H1 (cell line): Measurements from ENCODE around the gene TK2. TPM values are rescaled to one million over a fixed set of nuclear protein-coding genes. Genes with fewer than 3 reads are reported as not detected.

Experiments
- CTCF ChIA-PET: fragments of 300-600 bp; sonication (Branson Sonifier 250); formaldehyde crosslinking; loops from one replicate; lab custom pipeline; 2021; ENCODE audit not compliant: partially characterized antibody; lab: Charles Lee
- POLR2A ChIA-PET: fragments of 300-600 bp; sonication (Branson Sonifier 250); formaldehyde crosslinking; loops from one replicate; lab custom pipeline; 2021; ENCODE audit warnings: inconsistent platforms; ENCODE audit not compliant: partially characterized antibody; lab: Charles Lee
- DNase-seq, 2 experiments: peaks; one replicate each; pipeline versions ENCODE4 v3.0.0 to v3.0.0-alpha.2; 2010 to 2022; ENCODE audit warnings: low spot score in 2 of 2, low read depth in 1 of 2, mixed read lengths in 1 of 2
- FAIRE-seq: peaks from 2 replicates; lab custom pipeline; 2011; peaks lifted over from hg19 to GRCh38; lab: Jason Lieb, UNC
- H2AFZ ChIP-seq: 2 replicates; pipeline ENCODE4 v1.8.1; 2012; ENCODE audit warnings: low read length, inconsistent platforms
- H2AK5ac ChIP-seq: 2 replicates; pipeline ENCODE4 v1.6.1; 2013; ENCODE audit warnings: low read depth, low read length
- H2BK120ac ChIP-seq: replicated peaks from 2 replicates; pipeline ENCODE3; 2013; ENCODE audit warnings: low read depth, low read length, inconsistent platforms
- H2BK12ac ChIP-seq: 2 replicates; pipeline ENCODE4 v1.6.1; 2013; ENCODE audit warnings: low read depth, low read length
- H2BK15ac ChIP-seq: 2 replicates; pipeline ENCODE4 v1.6.1; 2013; ENCODE audit warnings: low read length
- H2BK20ac ChIP-seq: 2 replicates; pipeline ENCODE4 v1.6.1; 2013; ENCODE audit warnings: low read length
- H2BK5ac ChIP-seq: 2 replicates; pipeline ENCODE4 v1.6.1; 2013; ENCODE audit warnings: low read depth, low read length
- H3K14ac ChIP-seq: 2 replicates; pipeline ENCODE4 v1.6.1; 2013; ENCODE audit warnings: inconsistent platforms; ENCODE audit not compliant: insufficient read length
- H3K18ac ChIP-seq: 2 replicates; pipeline ENCODE4 v1.6.1; 2013; ENCODE audit warnings: low read length; ENCODE audit errors: extremely low read depth
- H3K23ac ChIP-seq: 2 replicates; pipeline ENCODE4 v1.6.1; 2013; ENCODE audit warnings: inconsistent platforms; ENCODE audit not compliant: insufficient read length
- H3K23me2 ChIP-seq: 2 replicates; pipeline ENCODE4 v1.6.1; 2013; ENCODE audit warnings: low read depth, low read length
- H3K27ac ChIP-seq: 2 replicates; pipeline ENCODE4 v1.6.1; 2011; ENCODE audit warnings: low read depth, low read length, inconsistent platforms
- H3K27me3 ChIP-seq, 4 experiments: replicated peaks in 1 of 4; 1 replicate in 1 of 4; 2 replicates in 3 of 4; pipeline versions ENCODE4 v1.6.1 to v1.8.1; 2011 to 2013; ENCODE audit warnings: low read length in 3 of 4, mild to moderate bottlenecking in 3 of 4, inconsistent platforms in 2 of 4, mixed read lengths in 2 of 4, moderate library complexity in 1 of 4; ENCODE audit not compliant: control insufficient read depth in 3 of 4, insufficient read depth in 3 of 4; ENCODE audit errors: extremely low read depth in 1 of 4
- H3K36me3 ChIP-seq, 4 experiments: 2 replicates each; pipeline versions ENCODE4 v1.6.1 to v1.8.1; 2011 to 2013; ENCODE audit warnings: mild to moderate bottlenecking in 4 of 4, low read length in 3 of 4, moderate library complexity in 2 of 4, control low read depth in 1 of 4, inconsistent platforms in 1 of 4; ENCODE audit not compliant: insufficient read depth in 4 of 4, control insufficient read depth in 2 of 4
- H3K4ac ChIP-seq: replicated peaks from 2 replicates; pipeline ENCODE3; 2013; ENCODE audit warnings: low read length, low read depth, mixed read lengths, inconsistent platforms; ENCODE audit not compliant: insufficient read length
- H3K4me1 ChIP-seq, 4 experiments: replicated peaks in 1 of 4; 1 replicate in 1 of 4; 2 replicates in 3 of 4; pipeline versions ENCODE4 v1.6.1 to v1.8.1; 2011 to 2013; ENCODE audit warnings: low read length in 3 of 4, inconsistent platforms in 2 of 4, mixed read lengths in 1 of 4; ENCODE audit not compliant: insufficient read depth in 4 of 4, control insufficient read depth in 3 of 4
- H3K4me2 ChIP-seq, 2 experiments: 2 replicates each; pipeline versions ENCODE4 v1.6.1 to v1.8.1; 2011 to 2013; ENCODE audit warnings: low read depth in 2 of 2, low read length in 2 of 2, control low read depth in 1 of 2, inconsistent platforms in 1 of 2, mild to moderate bottlenecking in 1 of 2; ENCODE audit not compliant: insufficient read depth in 1 of 2
- H3K4me3 ChIP-seq, 4 experiments: fragments of 200-600, 300-600 bp in 1 of 4; sonication (generic), shearing (Covaris generic), sonication (Bioruptor Twin) in 1 of 4; 2 replicates each; pipeline versions ENCODE4 v1.5.1 to v1.8.1; 2011 to 2016; ENCODE audit warnings: low read length in 4 of 4, low read depth in 3 of 4, control low read depth in 2 of 4, inconsistent platforms in 2 of 4, mild to moderate bottlenecking in 2 of 4, mixed read lengths in 1 of 4, moderate library complexity in 1 of 4; ENCODE audit not compliant: insufficient read depth in 2 of 4; ENCODE audit errors: extremely low read depth in 1 of 4
- H3K56ac ChIP-seq: replicated peaks from 2 replicates; pipeline ENCODE3; 2013; ENCODE audit warnings: low read depth, mild to moderate bottlenecking, mixed read lengths, low read length, inconsistent platforms; ENCODE audit not compliant: insufficient read length
- H3K79me1 ChIP-seq: 2 replicates; pipeline ENCODE4 v1.6.1; 2013; ENCODE audit warnings: low read depth, low read length, control low read depth
- H3K79me2 ChIP-seq, 2 experiments: 2 replicates each; pipeline versions ENCODE4 v1.6.1 to v1.8.1; 2012 to 2013; ENCODE audit warnings: low read length in 2 of 2, mild to moderate bottlenecking in 2 of 2, inconsistent platforms in 1 of 2; ENCODE audit not compliant: insufficient read depth in 2 of 2, control insufficient read depth in 1 of 2
- H3K9ac ChIP-seq, 4 experiments: replicated peaks in 1 of 4; 1 replicate in 1 of 4; 2 replicates in 3 of 4; pipeline versions ENCODE4 v1.6.1 to v1.8.1; 2011 to 2013; ENCODE audit warnings: low read depth in 3 of 4, low read length in 3 of 4, control low read depth in 2 of 4, mild to moderate bottlenecking in 2 of 4, moderate library complexity in 2 of 4, inconsistent platforms in 1 of 4; ENCODE audit errors: extremely low read depth in 1 of 4
- H3K9me3 ChIP-seq, 2 experiments: 2 replicates each; pipeline versions ENCODE4 v1.6.1 to v1.8.1; 2012 to 2013; ENCODE audit warnings: mild to moderate bottlenecking in 2 of 2, moderate library complexity in 2 of 2, control low read depth in 1 of 2, inconsistent platforms in 1 of 2, low read depth in 1 of 2, low read length in 1 of 2, mixed read lengths in 1 of 2; ENCODE audit not compliant: insufficient read depth in 2 of 2
- H4K20me1 ChIP-seq, 2 experiments: replicated peaks in 1 of 2; 2 replicates each; pipeline versions ENCODE3 to v1.8.1; 2011 to 2013; ENCODE audit warnings: inconsistent platforms in 2 of 2, low read length in 2 of 2, mild to moderate bottlenecking in 1 of 2; ENCODE audit not compliant: insufficient read depth in 2 of 2, control insufficient read depth in 1 of 2
- H4K5ac ChIP-seq: 2 replicates; pipeline ENCODE4 v1.6.1; 2013; ENCODE audit warnings: low read length, low read depth, mixed read lengths, inconsistent platforms; ENCODE audit not compliant: insufficient read length
- H4K8ac ChIP-seq: 2 replicates; pipeline ENCODE4 v1.8.0; 2013; ENCODE audit warnings: mild to moderate bottlenecking, moderate library complexity, low read length, inconsistent platforms; ENCODE audit not compliant: insufficient read depth; ENCODE audit errors: extremely low read depth
- H4K91ac ChIP-seq: replicated peaks from 2 replicates; pipeline ENCODE3; 2013; ENCODE audit warnings: low read length, mixed read lengths, inconsistent platforms; ENCODE audit not compliant: insufficient read length
- CBX8 ChIP-seq: fragments of 300-800, 300-1000 bp; sonication (generic); IDR thresholded peaks from 2 replicates; pipeline ENCODE4 v1.7.1; 2016; ENCODE audit warnings: low read depth, low read length, borderline replicate concordance
- JUND ChIP-seq: IDR thresholded peaks from 2 replicates; pipeline ENCODE4 v1.6.1; 2011; ENCODE audit warnings: mild to moderate bottlenecking, improper control_type of control experiment, low read length
- KDM5A ChIP-seq: fragments of 200-600 bp; IDR thresholded peaks from 2 replicates; pipeline ENCODE4 v1.7.1; 2012; ENCODE audit warnings: mild to moderate bottlenecking, low read length, inconsistent platforms, mixed read lengths
- ZNF274 ChIP-seq: IDR thresholded peaks from 2 replicates; pipeline ENCODE4 v1.7.0; 2012; ENCODE audit warnings: low read length, borderline replicate concordance; ENCODE audit errors: extremely low read depth
- WGBS, 2 experiments: shearing (Covaris generic) in 1 of 2; methylation state at CpG; one replicate each; pipeline versions ENCODE4 v1.1.6 to v1.1.7; 2013 to 2015; ENCODE audit warnings: low lambda C conversion rate in 2 of 2, mixed read lengths in 2 of 2, inconsistent platforms in 1 of 2, low coverage in 1 of 2, missing lambda C conversion rate in 1 of 2; ENCODE audit not compliant: insufficient replicate concordance in 2 of 2, insufficient coverage in 1 of 2, insufficient read length in 1 of 2; ENCODE audit errors: extremely low coverage in 1 of 2, missing lambda C conversion rate in 1 of 2; 5-methylcytosine and 5-hydroxymethylcytosine counted together
- polyA plus RNA-seq, 7 experiments: library from polyadenylated mRNA; depleted of rRNA in 3 of 7; stranded (reverse) in 5 of 7; unstranded in 2 of 7; fragments of >200 nt in 5 of 7; fragments of 200-250 nt in 2 of 7; gene quantifications; 1 replicate in 5 of 7; 2 replicates in 1 of 7; 4 replicates in 1 of 7; pipeline versions ENCODE4 v1.2.1 to v1.2.3, GENCODE V29; 2011 to 2013; ENCODE audit warnings: missing spikeins in 2 of 7, mixed read lengths in 2 of 7
- total RNA-seq: library from RNA; stranded (reverse); fragmentation: NEBNext Ultra II Directional; extraction: Animal tissue kit (Norgen Biotek cat#: 25700); gene quantifications from 2 replicates; pipeline ENCODE4 v1.2.1, GENCODE V29; 2021

Gene TK2
- total and polyA plus RNA-seq, 2 of the 8 experiments (the other 6 are each of a cell fraction or from before 2014, with no cell fraction given): 2.7 to 3.6 TPM

GRCh38 chr16:66591018-66591417 is 41.1 kb upstream of the TK2 start:
- no peak for TF ChIP-seq JUND
- no peak for TF ChIP-seq CBX8
- TF ChIP-seq KDM5A: no peak
- TF ChIP-seq ZNF274: no peak
- Histone ChIP-seq H3K79me2 (no peaks in the 10 kb centered on the region), H3K79me1 (no peaks in the 10 kb centered on the region), H3K23me2 (no peaks in the 10 kb centered on the region), H2BK15ac (no peak overlapping the region), H2BK5ac (no peak overlapping the region), H3K4ac (no peak overlapping the region), H3K14ac (no peak overlapping the region), H2BK120ac (no peak overlapping the region), H2BK12ac (no peak overlapping the region), H3K23ac (no peak overlapping the region), H2AK5ac (no peak overlapping the region), H4K8ac (no peak overlapping the region), H3K18ac (no peak overlapping the region), H2AFZ (no peak overlapping the region), H3K4me1 (no peaks in the 10 kb centered on the region), H3K36me3 (no peaks in the 10 kb centered on the region), H4K20me1 (no peaks in the 10 kb centered on the region), H3K4me3 (no peak overlapping the region), H3K56ac (no peak overlapping the region), H4K91ac (no peak overlapping the region), H3K4me2 (no peak overlapping the region), H3K9me3 (no peaks in the 10 kb centered on the region), H3K27ac (no peak overlapping the region), H3K9ac (no peak overlapping the region), H4K5ac (no peak overlapping the region), H3K27me3 (no peaks in the 10 kb centered on the region), H2BK20ac (no peak overlapping the region)
- ChIA-PET POLR2A (no interaction called here), CTCF (interaction anchor here (0.6 to 2.5 kb wide), 11 partner anchors 11 to 185 kb away, joined by 3 to 30 read pairs (median 4); partner anchors contain the start of genes CMTM2 and CMTM3)
- DNase-seq (no peak), FAIRE-seq (no peak)
- 86% methylated on average over 4 of the region's 4 CpGs; no CpG with 5 or more reads in 1 of the 2 experiments for WGBS, 2 experiments
